Kidney (tissue), 14 donors: Measurements from ENCODE around the gene PODNL1. TPM values are rescaled to one million over a fixed set of nuclear protein-coding genes. Genes with fewer than 3 reads are reported as not detected.
A peak's percentile ranks its signal among the peaks of the same experiment; 100 is the strongest.

Experiments
- DNase-seq, 5 donors: peaks; one replicate each; pipeline ENCODE4 v3.0.0-alpha.2; 2013 to 2020
- FAIRE-seq: peaks from 2 replicates; lab custom pipeline; 2012; peaks lifted over from hg19 to GRCh38; lab: Jason Lieb, UNC
- H3K27ac ChIP-seq, 2 donors: one replicate each; pipeline ENCODE4 v1.7.0; 2013; ENCODE audit warnings: low read depth in 2 of 2, low read length in 2 of 2, inconsistent platforms in 1 of 2
- H3K27me3 ChIP-seq: one replicate; pipeline ENCODE4 v1.7.1; 2013; ENCODE audit warnings: low read length, inconsistent platforms; ENCODE audit not compliant: control insufficient read depth, insufficient read depth
- H3K36me3 ChIP-seq, 3 donors: one replicate each; pipeline versions ENCODE4 v1.7.0 to v1.7.1; 2013; ENCODE audit warnings: low read length in 3 of 3, control low read depth in 1 of 3, inconsistent platforms in 1 of 3; ENCODE audit not compliant: insufficient read depth in 3 of 3, control insufficient read depth in 2 of 3
- H3K4me1 ChIP-seq, 3 donors: one replicate each; pipeline versions ENCODE4 v1.7.0 to v1.7.1; 2013; ENCODE audit warnings: low read length in 3 of 3, inconsistent platforms in 1 of 3, low read depth in 1 of 3; ENCODE audit not compliant: control insufficient read depth in 2 of 3, insufficient read depth in 2 of 3
- H3K4me3 ChIP-seq, 3 donors: one replicate each; pipeline versions ENCODE4 v1.7.0 to v1.8.1; 2013; ENCODE audit warnings: low read length in 3 of 3, control low read depth in 1 of 3, inconsistent platforms in 1 of 3
- H3K9ac ChIP-seq, 3 donors: one replicate each; pipeline versions ENCODE4 v1.7.0 to v1.7.1; 2013; ENCODE audit warnings: low read length in 3 of 3, control low read depth in 1 of 3, inconsistent platforms in 1 of 3
- H3K9me3 ChIP-seq, 3 donors: one replicate each; pipeline versions ENCODE4 v1.7.0 to v1.7.1; 2013; ENCODE audit warnings: low read length in 3 of 3, control low read depth in 1 of 3, inconsistent platforms in 1 of 3; ENCODE audit not compliant: control insufficient read depth in 2 of 3, insufficient read depth in 1 of 3
- CTCF ChIP-seq: IDR thresholded peaks from 3 replicates; pipeline ENCODE4 v1.5.1; 2012; ENCODE audit warnings: mild to moderate bottlenecking, moderate library complexity, borderline replicate concordance; ENCODE audit not compliant: insufficient read depth; ENCODE audit errors: extremely low read depth
- intact Hi-C: fragments of 100-400 bp; cut with DNase I; formaldehyde crosslinking; loops from one replicate; pipeline ENCODE4 v1.11.1; 2022
- polyA plus RNA-seq: library from polyadenylated mRNA; stranded (reverse); fragments of 350-450 nt; fragmentation: Illumina TruSeq; extraction: RNeasy Lipid Tissue Mini Kit (QIAGEN cat#74804); gene quantifications from one replicate; pipeline ENCODE4 v1.2.3, GENCODE V29; 2014; ENCODE audit warnings: low read depth, low replicate concordance; ENCODE audit not compliant: insufficient read depth
- total RNA-seq: library from RNA; stranded (reverse); fragmentation: NEBNext Ultra II Directional; extraction: Animal tissue kit (Norgen Biotek cat#: 25700); gene quantifications from one replicate; pipeline ENCODE4 v1.2.1, GENCODE V29; 2021
- donor health status: control.
- donor health status: control.
- donor health status: control.
- donor health status: control.
- donor health status: control.
- donor health status: DM: yes; HTN: yes; CAD: no.
- donor health status: Normal renal cell carcinoma (clear cell type).

PODNL1 gene
- total and polyA plus RNA-seq, 2 donors from 2014 or later: 3.0 TPM; not detected in 1

- TF ChIP-seq CTCF: no peak
These were observed 13.6 kb upstream of the PODNL1 start for GRCh38 chr19:13951799-13952153.

GRCh38 chr19:13951043-13951442 lies 12.8 kb upstream of the PODNL1 start:
- Histone ChIP-seq H3K36me3 (peaks cover 0 to 11% (median 3%) of the 10 kb centered on the region in 3 donors), H3K27me3 (no peaks in the 10 kb centered on the region), H3K4me3 (no peak overlapping the region), H3K27ac (no peak overlapping the region), H3K9me3 (no peaks in the 10 kb centered on the region), H3K9ac (no peak overlapping the region), H3K4me1 (peaks cover 0 to 11% (median 10%) of the 10 kb centered on the region in 3 donors)
- DNase-seq (no peak), FAIRE-seq (no peak)
- intact Hi-C loops: no loop called here
- TF ChIP-seq CTCF: no peak

More at GRCh38 chr19:13951799-13952153, 13.6 kb upstream of the PODNL1 start:
- Histone ChIP-seq H3K27me3 (no peaks in the 10 kb centered on the region), H3K9ac (no peak overlapping the region), H3K36me3 (peaks cover 0 to 18% (median 3%) of the 10 kb centered on the region in 3 donors), H3K9me3 (no peaks in the 10 kb centered on the region), H3K4me3 (peak overlapping the region; percentile 36 to 57 (median 47)), H3K4me1 (peaks cover 0 to 11% (median 10%) of the 10 kb centered on the region in 3 donors), H3K27ac (no peak overlapping the region)
- DNase-seq (no peak), FAIRE-seq (no peak)
- intact Hi-C loops: no loop called here

- Histone ChIP-seq H3K4me1 (no peaks in the 10 kb centered on the region), H3K27ac (no peak overlapping the region), H3K9ac (no peak overlapping the region), H3K9me3 (no peaks in the 10 kb centered on the region), H3K36me3 (no peaks in the 10 kb centered on the region), H3K27me3 (no peaks in the 10 kb centered on the region), H3K4me3 (no peak overlapping the region)
- no peak for DNase-seq
- intact Hi-C loops: no loop called here
- TF ChIP-seq CTCF: no peak
- FAIRE-seq: no peak
These were observed 8.2 kb upstream of the PODNL1 start for GRCh38 chr19:13946414-13946813.
